Fibroblast of skin of left biceps (primary cell): ENCODE data around the gene SCG5.
A peak's percentile ranks its signal among the peaks of the same experiment; 100 is the strongest.

Experiments
- DNase-seq, 2 experiments: peaks; one replicate each; pipeline ENCODE4 v3.0.0-alpha.2; 2013; ENCODE audit warnings: low read depth in 2 of 2

Gene SCG5

DNA sequence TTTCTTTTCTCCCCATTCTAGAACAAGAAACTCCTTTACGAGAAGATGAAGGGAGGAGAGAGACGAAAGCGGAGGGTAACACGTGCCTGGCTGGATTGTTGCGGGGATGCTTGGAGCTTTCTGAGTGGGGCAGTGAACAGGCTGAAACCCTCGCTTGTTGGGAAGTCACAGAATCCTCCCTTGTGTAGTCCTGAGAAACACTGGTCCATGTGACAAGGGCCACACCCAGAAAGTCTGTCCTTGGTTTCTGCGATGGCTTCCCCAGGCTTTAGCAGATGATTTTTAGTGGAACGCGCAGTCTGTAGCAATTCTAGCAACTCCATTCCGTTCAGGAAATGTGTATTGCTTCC is 50.2 kb downstream of the SCG5 start:
- no peak for DNase-seq

DNA sequence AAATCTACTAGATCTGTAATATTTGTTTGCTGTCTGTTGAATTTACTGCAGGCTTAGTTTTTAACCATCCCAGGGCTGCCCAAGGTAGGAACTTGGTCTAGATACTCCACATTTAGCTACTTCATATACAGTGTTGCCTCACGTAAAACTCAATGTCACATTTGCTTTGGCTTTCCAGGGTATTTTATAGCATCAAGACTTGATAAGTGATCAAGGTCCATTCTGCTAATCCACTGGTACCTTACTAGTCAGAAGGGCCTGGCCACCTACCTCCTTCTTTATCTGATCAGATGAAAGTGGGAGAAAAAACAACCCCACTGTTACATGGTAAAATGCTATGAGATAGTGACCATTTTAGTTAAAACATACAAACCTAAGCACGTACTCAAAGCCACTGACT is 50.8 kb downstream of the SCG5 start:
- no peak for DNase-seq

DNA sequence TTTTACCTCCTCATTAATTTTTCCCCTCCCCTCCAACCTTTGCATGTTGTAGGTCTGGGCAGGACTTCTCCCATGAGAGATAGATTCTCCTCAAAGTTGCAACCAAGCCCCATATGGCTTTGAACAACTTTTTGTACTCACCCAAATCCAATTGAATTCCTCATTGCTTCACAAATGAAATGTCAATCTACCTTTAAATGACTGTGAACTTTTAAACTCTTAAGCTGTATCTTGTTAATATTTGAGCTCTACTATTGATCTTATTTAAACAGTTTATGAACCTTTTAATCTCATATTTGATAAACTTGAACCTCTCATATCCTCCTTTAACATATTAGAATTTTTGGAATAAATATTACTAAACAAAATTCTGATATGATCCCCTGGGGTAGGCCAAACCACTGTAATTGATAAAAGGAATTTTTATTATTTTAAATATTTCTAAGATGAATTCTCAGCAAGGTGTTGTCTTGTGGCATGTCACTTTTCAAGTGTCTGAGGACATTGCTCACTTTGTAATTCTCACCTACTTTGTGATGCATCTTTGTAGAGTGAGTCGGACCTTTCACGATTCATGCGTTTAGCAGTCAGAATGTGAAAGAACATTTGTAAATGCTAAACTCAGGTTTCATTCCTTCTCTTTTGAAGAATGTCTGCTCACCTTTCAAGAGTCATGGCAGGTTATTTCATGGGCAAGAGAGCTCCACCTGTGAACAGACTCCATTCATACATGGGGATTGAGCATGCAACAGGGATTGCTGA is 52.9 kb downstream of the SCG5 start:
- DNase-seq: no peak

DNA sequence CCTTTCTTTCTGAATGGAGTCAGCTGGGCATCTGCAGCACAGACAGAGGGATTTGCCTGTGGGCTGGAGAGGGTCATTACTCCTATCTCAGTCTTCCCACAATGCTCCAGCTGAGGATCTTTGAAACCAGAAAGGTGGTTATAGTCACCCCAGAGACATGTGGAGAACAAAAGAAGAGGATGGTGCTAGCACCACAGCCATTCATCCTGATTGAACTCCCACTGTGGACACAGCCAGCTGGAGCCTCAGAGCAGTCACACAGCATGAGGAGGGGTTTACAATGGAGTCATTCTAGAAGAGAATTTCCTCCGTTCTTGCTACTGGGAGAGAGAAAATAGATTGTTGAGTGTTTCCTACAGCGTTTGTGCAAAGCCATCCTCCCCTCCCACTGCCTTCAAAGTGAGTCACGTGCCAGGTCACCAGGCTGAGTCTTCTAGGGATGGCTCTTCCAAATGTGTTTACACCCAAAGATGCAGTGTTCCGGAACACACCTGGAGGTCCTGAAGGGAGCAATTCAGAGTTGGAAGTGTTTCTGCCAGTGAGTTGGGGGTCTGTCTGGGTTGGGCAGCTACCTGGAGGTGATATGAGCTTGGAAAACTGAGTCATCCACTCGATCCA is 57.4 kb downstream of the SCG5 start:
- no peak for DNase-seq

DNA sequence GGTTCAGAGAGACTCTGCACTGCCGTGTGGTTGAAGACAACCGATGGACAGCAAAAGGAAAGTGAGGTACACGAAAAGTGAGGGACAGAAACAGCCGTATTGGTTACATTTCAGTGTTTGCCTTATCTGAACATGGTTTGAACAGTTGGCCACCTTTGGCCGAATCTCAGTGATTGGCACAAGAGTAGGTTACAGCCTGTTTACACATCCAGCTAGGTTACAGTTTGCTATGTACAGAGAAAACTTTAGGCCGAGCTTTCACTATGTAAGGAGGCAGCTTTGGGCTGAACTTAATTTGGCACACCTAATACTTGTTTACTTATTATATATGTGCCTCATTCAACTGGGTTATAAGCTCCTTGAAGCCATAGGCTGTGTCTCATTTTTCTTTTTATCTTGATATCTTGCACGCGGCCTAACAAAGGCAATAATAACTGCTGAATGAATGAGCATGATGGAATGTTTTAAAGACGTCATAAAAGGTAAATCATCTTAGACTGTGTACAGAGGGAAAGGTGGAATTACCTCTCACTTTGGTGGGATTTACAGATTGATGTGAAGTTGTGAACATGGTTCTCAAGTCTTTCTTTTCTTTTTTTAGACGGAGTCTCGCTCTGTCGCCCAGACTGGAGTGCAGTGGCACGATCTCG is 59.1 kb downstream of the SCG5 start:
- no peak for DNase-seq

DNA sequence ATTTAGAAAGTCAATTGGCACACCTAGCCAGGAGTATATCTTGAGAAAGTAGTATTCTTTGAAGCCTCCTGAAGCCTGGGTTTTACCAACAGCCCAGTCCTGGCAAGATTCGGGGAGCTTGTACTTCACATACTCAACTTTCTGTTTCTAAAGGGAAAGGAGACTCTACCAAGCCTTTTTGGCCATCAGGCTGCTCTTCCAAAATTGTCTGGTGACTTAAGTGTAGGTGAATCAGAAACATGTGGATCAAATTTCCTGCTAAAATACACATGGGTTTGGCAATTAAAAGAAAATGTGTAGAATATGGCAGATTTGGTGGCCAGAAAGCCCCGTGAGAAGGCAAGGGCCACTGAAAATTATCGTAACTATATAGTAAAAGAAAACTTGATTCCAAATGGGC is 60.4 kb downstream of the SCG5 start:
- no peak for DNase-seq

DNA sequence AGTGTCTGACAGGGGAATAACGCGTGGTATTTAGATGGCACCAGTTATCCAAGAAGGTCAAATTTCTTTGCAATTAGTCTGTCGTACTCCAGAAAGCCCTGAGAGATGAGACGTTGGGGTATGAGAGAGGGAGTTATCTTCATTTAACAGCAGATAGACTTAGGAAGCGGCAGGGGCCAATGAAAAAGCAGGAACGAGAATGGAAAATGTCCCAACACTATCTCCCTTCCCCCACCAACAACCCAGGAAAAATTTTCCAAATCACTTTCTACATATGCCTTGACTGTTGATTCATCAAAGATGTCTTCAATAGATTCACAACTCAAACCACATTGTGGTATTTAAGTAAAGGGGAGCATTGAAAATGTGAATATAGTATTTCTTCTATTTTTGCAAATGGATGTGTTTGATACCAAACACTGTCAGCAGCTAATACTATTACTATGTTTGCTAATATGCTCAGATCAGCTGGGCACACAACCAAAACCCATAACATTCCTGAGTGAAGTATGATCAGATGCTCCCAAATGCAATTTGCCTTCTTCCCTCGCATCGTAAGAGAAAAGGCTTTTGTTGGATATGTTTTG is 63.0 kb downstream of the SCG5 start:
- DNase-seq: peak; percentile 97

DNA sequence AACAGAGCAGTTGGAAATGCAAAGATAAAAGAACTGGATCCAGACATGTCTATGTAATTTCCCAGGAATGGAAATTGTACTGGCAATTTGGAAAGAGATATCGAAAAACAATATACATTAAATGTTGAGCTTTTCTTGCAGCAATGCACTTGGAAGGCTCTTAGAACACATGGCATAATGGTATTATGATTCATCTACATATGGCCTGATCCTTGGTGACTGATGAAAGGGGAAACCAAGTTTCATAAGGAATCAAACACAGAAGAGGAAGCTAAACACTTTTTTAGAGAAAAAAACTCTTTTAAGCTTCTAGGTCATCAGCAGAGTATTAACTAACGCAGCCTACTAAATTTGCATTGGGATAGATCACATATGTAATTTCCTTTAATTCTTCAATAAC is 63.9 kb downstream of the SCG5 start:
- DNase-seq: peak; percentile 69 to 78

DNA sequence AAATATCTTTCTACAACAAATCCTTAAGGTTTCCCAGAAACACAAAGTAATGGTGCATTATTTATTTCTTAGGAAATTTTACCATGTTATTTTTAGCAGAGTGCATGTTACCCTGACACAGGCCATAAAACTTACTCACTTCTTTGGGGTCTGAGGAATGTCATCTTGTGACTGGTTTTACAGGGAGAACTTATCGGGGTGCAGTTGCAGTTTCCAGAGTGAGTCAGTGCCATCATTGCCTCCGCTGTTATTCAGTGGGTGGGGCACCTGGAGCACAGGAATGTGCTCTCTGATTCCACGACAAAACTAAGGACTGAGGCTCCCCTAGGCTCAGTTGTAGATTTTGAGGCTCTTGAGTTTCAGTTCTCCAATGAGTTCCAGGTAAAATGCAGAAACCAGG is 65.2 kb downstream of the SCG5 start:
- no peak for DNase-seq

DNA sequence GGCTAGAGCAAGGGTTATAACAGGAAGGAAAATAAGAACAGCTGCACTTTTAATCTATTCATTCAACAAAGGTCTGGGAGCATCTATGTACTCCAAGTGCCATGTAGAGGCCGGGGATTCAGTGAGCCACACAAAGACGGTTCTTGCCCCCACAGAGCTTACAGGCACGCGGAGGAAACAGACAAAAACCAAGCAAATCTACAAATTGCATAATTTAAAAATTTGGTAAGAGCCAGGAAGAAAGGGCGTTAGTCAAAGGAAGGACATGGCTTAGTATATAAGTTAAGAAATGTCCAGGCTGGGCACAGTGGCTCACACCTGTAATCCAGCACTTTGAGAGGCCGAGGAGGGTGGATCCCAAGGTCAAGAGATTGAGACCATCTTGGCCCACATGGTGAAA is 65.9 kb downstream of the SCG5 start:
- no peak for DNase-seq

DNA sequence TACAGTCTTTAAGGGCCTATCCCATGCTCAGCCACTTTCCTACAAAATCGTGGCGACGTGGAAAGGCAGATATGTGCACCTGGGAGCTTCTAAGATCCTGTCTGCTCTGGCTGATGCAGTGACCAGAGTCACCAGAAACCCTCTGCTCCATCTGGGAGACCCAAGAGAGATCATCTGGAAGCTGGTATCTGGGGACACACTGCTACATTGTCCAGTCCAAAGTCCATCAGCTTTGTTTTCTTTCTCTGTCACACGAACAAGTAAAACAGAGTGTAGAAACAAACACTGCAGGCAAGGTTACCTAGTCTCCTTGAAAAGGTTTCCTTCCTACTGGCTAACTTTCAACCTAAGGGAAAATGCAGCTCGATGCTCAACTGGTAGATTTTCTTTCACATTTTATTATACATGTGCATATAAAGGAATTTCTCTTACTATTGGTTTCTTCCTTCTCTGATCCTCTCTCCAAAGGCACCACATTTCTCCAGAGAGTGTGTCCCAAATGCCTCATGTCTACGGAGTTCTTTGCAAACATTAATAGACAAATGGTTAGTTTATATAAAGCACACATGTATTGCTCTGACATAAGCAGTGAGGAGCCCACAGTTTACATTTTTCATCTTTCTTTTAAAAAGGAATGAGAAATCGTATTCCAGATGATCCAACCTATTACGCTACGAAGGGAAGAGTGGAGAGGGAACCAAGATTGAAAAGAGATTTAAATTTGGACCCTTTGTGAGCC is 68.0 kb downstream of the SCG5 start:
- DNase-seq: no peak

DNA sequence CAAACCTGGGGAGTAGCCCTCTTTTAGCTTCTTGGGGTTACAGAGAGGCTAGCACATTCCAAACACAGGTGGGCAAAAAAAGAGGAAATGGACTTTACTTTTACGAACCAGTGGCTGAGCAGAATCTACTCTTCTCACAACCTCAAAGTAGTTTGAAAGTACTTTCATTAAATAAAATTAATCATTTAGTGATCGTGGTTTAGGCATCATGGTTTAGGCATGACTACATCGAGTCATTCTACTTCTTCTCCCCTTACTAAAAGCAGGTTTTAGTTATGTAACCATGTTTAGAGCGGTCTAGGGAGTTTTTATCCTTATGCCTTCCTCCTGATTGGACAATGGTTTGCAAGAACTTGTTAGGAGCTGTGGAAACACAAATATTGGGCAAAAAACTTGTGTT is 73.8 kb downstream of the SCG5 start:
- no peak for DNase-seq

DNA sequence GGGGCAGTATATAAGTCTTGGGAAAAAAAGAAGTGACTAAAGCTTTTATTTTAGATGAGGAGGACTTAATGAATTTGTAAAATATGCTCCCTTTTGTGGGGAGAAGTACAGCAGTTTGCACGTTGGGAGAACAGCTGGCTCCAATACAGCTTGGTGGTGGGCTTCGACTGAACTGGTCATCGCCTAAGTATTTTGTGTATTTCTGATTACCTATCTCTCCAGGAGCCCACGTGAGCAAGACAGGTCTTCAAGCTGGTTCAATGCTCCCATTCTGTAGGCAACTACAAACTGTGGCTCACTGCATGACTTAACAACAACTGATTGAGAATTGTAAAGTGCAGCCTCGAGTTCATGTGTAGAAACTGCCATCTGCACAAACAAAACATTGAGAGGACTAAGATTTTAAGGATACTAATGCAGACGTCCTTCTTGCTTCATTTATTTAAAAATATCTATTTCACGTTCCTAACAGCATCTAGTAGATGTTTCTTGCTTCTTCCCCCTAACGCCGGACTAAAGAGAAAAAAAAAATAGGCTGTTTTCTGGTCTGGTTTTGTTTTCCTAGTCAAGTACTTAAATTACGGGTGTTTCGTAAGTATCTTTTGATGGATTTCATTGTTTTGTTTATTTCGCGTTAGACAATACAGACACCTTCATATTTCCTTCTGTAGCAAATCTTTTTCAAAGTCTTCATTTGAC is 74.9 kb downstream of the SCG5 start:
- DNase-seq: no peak

DNA sequence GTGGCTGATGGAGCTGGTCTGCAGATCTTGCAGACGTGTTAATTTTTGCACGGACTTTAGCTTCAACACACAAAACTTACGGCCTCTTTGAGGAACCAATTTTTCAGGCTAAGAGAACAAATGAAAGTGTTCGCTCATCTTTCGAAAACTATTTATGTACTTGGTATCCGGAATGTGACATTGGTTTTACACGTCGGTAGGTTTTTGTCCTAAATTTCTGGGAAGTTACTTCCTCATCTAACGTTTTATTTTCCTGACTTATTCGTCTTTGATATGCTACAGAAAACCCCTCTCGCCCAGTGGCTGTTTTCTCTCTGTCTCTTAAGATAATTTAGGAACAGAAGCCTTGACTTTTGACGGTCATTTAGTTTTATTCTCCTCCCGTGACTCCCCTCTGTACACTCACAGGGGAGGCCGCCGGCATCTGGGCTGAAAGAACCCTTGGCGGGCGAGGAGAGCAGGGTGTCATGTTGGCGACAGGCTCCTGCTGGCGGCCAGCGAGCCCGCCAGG is 75.5 kb downstream of the SCG5 start:
- no peak for DNase-seq

DNA sequence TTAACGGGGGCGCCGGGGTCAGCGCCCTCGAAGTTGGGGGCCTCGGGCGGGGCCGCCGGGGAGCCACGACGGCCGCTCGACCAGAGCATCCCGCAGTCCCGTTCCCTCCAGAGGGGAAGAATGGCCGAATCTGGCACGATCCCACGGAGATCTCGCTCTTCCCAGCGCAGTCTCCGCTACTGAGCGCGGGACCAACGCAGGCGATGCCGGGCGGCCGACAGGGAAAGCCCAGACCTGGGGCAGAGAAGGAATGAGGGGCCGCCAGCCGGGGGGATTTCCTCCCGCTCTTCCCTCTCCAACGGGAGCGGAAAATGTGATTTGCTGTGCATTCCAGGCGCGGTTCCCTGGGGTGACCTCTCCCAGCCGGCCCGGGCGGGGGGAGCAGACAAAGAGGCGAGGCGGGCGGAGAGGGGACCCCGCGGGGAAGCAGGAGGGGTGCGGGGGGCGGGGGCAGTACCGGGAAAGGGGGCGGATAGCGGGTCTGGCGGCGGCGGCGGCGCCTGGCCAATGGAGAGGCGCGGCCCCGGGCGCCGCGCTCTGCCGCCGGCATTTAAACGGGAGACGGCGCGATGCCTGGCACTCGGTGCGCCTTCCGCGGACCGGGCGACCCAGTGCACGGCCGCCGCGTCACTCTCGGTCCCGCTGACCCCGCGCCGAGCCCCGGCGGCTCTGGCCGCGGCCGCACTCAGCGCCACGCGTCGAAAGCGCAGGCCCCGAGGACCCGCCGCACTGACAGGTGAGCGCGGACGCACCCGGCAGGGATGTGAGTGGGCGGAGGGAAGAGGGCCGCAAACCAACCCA is 76.1 kb downstream of the SCG5 start, which contains the start of gene GREM1:
TSS of gene GREM1 (plus strand) at position 579 of the 801 bp plus-strand sequence. CDS start 12,687 bp downstream, outside the sequence.
- peak; percentile 76 to 77 for DNase-seq

DNA sequence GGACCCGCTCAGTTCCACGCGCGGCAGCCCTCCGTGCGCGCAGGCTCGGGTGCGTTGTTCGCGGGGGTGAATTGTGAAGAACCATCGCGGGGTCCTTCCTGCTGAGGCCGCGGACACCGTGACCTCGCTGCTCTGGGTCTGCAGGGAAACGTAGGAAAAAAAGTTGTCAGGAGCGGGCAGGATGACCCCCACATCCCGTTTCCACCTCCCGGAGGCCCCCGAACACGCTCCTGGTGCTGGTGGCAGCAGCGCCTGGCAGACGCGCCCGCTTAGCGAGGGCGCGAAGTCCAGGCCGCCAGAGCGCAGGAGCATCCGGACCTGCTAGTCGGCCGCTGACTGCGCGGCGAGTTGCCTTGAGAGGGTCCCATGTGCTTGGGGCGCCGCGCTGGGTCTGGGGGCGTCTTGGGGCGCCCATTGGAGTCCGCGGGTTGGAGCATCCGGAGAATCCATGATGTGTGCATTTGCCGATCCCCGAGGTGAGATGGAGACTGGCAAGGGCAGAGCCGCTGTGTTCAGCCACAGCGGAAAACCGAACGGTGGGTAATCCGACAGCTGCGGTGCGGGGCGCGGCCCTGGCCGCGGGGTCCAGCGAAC is 76.8 kb downstream of the SCG5 start:
- no peak for DNase-seq

DNA sequence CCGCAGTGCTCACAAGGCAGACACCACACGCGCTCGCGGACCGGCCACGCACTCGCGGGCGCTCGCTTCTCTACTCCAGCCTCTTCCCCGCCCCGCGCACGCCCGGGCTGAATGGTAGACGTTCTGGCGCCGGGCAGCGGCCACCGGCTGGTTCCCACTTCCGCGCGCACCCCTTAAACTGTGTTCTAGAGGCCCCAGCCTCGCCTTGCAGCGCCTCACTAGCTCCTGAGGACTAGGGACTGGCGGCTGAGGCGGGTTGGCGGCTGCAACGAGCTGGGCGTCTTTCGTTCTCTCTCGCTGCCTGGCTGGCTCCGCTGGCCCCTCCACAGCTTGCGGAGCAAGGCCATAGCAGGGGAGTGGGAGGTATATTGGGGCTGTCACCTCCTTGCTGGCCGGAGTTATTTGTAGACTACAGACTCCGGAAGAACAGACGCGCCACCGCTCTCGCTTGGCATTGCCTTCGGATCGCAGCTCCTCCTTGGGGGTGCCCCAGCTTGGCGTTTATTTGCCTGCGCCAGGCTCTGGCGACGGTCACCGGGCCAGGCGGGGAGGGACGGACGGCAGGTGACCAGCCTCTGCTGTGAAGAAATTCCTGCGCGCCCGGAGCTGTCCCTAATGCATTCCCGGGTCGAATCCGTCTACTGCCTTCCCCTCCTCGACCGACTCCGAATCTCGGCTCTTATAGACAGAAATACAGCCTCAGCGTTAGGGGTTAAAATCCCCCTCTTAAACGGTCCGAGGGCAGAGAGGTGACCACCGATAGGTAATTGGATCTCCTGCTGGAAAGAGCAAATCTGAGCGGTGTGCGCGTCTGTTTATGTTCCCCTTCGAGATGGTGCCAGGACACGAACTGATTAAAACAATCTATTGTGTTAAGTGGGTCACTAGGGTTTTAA is 77.6 kb downstream of the SCG5 start:
- no peak for DNase-seq

DNA sequence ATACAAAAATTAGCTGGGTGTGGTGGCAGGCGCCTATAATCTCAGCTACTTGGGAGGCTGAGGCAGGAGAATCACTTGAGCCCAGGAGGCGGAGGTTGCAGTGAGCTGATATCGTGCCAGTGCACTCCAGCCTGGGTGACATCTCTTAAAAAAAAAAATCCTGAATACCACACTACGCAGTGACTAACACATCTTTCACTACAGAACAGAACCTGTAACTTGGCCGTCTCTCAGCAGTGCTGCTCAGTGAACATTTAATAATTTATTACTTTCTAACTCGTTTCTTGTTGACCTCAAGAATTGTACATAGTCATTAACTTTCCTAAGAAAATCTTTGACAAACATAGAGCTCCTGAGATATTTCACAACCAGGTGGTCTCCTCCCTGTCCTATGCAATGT is 80.1 kb downstream of the SCG5 start:
- no peak for DNase-seq

DNA sequence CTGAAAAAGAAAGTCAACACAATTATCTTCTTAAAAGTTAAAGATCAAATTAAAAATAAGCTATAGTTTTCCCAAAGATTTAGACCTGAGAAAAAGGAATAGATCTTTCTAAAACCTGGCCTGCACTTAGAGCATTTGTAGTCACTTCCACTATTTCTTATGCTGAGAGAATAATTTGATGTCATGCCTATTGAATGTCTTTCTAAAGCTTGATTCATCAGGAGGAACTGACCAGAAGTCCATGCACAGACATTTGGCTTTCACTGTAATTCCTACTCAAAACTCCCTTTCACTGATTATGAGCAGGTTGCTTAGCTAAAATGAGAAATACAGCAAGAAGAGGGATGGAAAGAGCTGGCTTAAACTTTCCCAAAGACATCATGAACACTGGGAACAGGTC is 80.6 kb downstream of the SCG5 start:
- DNase-seq: no peak
